HG02884 (cell line): ENCODE results near the gene OR5AU1.

Experiments
- ATAC-seq: cut with Tn5 transposase; IDR thresholded peaks from one replicate; pipeline ENCODE4 v1.9.1; 2021; ENCODE audit warnings: mild to moderate bottlenecking, moderate library complexity; ENCODE audit not compliant: unreplicated experiment

OR5AU1 gene

GRCh38 chr14:21109377-21110138 is 46.3 kb downstream of the OR5AU1 start:
- no peak for ATAC-seq

GRCh38 chr14:21108791-21109190 is 47.1 kb downstream of the OR5AU1 start:
- no peak for ATAC-seq

DNA sequence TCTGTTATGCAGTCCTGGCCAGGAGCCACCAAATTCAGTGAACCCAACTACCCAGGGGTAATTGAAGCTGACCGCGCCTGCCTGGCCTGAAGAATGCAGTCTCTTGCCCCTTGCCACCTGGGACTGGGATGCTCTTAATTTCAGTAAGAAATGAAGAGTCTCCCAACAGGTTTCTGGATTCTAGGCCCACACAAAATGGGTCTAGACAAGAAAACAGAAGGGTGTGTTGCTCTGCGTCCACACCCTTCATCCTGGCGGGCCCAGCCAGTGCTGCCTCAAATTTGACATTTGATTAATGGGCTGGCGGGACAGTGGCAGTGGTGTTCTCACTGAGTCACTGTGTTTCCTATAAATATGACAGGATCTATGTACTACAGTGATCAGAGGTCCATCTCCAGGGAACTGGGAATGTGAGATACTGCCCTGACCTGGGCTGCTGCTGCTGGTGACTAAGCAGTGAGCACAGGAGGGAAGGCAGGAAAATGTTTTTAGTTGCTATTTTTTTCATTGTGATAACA is 48.5 kb downstream of the OR5AU1 start:
- no peak for ATAC-seq

GRCh38 chr14:21106498-21107282 is 49.2 kb downstream of the OR5AU1 start:
- no peak for ATAC-seq

GRCh38 chr14:21106176-21106497 is 49.7 kb downstream of the OR5AU1 start:
- no peak for ATAC-seq

- ATAC-seq = no peak
Measured at GRCh38 chr14:21105095-21105494, 50.8 kb downstream of the OR5AU1 start.
